GM12864 (cell line): ENCODE data around the gene HPN.

Experiments
- DNase-seq: peaks from one replicate; pipeline ENCODE4 v3.0.0-alpha.2; 2011; ENCODE audit warnings: low read depth
- H3K4me3 ChIP-seq: 2 replicates; pipeline ENCODE4 v1.5.1; 2011; ENCODE audit warnings: mild to moderate bottlenecking, low read depth, low read length, control low read depth
- TF ChIP-seq, protein P1 (sequence below): IDR thresholded peaks from 2 replicates; pipeline ENCODE4 v1.5.1; 2011; ENCODE audit warnings: low read depth, mild to moderate bottlenecking, moderate library complexity, low read length, control low read depth, inconsistent platforms; ENCODE audit errors: missing control alignments

The HPN gene

DNA sequence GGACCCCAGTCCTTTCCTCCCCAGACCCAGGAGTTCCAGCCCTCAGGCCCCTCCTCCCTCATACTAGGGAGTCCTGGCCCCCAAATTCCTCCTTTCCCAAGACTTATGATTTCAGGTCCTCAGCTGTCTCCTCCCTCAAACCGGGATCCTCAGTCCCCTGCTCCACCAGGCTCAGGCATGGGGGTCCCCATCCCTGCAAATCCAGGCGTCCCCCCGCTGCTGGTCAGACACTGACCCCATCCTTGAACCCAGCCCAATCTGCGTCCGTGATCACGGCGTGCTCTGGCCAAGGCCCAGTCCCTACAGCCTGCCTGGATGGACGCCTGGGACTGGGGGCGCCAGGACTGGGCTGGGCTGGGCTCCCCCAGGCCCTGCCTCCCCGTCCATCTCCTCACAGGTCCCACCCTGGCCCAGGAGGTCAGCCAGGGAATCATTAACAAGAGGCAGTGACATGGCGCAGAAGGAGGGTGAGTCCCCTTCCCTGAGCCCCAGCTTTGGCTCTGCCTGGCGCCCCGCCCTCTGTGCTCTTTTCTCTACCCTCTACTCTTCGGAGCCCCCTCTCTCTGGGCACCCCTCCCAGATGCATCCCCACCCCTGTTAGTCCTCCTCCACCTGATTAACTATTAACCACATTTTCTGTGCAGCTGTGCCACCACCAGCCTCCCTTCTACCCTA, 672 bp downstream of the HPN start:
- TF ChIP-seq, protein P1, sequence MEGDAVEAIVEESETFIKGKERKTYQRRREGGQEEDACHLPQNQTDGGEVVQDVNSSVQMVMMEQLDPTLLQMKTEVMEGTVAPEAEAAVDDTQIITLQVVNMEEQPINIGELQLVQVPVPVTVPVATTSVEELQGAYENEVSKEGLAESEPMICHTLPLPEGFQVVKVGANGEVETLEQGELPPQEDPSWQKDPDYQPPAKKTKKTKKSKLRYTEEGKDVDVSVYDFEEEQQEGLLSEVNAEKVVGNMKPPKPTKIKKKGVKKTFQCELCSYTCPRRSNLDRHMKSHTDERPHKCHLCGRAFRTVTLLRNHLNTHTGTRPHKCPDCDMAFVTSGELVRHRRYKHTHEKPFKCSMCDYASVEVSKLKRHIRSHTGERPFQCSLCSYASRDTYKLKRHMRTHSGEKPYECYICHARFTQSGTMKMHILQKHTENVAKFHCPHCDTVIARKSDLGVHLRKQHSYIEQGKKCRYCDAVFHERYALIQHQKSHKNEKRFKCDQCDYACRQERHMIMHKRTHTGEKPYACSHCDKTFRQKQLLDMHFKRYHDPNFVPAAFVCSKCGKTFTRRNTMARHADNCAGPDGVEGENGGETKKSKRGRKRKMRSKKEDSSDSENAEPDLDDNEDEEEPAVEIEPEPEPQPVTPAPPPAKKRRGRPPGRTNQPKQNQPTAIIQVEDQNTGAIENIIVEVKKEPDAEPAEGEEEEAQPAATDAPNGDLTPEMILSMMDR: no peak
- DNase-seq: no peak
- H3K4me3 ChIP-seq: no peak overlapping the region

DNA sequence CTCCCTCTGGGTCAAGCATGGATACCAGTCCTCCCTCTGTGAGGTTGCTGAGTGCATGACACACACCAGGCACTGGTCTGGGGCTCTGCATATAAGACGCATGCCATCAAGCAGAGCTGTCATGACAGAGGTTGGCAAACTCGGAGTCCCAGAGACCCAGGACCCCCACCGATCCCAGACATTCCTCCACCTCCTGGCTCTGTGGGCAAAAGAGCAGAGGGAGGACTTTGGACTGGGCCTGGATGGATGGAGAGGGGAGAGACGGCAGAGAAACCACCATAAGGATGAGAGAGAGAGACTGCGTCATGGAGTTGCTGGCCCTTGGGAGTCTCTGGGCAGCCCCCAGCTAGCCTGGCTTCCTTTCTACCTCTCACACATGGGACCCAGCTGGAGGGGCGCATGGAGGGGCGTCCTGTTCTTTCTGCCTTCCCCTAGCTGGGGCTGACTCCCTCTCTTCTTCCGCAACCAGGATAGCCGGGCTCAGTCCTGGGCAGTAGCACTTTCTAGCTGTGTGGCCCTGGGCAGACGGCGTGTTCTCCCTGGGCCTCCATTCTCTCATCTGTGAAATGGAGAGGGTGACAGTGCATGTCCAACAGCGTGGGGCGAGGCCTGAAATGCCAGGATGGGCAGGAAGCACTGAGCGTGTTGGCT, 1.6 kb downstream of the HPN start:
- TF ChIP-seq, protein P1: no peak

DNA sequence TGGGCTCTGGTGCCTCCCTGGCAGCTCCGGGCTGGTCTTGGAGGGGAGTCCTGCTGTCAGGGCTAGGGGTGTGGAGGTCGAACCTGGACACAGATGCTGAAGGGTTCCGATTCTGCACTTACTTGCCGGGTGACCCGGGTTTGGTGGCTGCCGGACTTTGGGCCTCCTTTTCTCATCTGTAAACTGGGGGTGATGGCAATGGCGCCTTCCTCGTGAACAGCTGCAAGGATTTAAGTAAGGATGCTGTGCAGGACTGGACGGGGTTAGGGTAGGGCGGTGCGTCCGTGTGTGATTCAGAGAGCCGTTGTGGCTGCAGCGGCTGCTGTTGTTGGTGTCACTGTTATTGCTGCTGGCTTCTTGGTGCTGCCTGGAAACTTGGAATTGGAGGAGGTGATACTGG, 2.4 kb downstream of the HPN start:
- H3K4me3 ChIP-seq: no peak overlapping the region
- no peak for DNase-seq

More for the DNA sequence above, 1.6 kb downstream of the HPN start:
- no peak overlapping the region for H3K4me3 ChIP-seq
- no peak for DNase-seq

DNA sequence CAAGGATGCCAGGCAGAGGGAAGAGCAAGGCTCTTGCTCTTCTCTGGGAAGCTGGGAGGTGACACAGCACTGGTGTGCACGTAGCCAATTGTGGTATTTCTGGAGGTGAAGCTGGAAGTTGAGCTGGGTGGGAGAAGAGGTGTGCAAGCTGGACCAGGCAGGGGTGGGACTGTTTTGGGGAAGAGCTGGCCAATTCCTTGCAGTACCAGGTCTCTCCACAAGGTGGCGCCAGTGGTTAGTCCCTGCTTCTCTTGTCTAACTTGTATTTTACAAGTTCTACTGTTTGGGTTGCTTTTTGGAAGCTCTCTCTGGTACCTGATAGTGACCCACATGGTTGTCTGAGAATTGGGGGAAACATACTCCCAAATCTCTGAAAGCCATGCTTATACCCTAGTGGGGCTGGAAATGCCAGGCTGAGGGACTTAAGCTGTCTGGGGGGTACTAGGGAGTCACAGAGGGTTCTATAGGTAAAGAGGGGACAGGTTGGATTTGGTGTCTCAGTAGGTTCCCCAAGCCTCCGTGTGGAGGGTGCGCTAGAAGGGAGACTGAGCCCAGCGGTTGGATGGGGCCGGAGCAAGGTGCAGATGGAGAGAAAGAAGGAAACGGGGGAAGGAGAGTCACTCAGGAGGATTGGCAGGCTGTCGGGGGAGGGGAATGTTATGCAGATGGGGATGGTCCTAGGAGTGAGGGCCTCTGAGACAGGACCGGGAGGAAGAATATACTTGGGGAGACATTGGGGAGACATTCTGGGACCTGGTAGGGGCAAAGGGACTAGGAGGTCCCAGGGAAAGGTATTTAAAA, 3.0 kb downstream of the HPN start:
- H3K4me3 ChIP-seq: no peak overlapping the region
- DNase-seq: no peak
- TF ChIP-seq, protein P1: peak; percentile 99

More for the DNA sequence above, 2.4 kb downstream of the HPN start:
- TF ChIP-seq, protein P1: no peak

DNA sequence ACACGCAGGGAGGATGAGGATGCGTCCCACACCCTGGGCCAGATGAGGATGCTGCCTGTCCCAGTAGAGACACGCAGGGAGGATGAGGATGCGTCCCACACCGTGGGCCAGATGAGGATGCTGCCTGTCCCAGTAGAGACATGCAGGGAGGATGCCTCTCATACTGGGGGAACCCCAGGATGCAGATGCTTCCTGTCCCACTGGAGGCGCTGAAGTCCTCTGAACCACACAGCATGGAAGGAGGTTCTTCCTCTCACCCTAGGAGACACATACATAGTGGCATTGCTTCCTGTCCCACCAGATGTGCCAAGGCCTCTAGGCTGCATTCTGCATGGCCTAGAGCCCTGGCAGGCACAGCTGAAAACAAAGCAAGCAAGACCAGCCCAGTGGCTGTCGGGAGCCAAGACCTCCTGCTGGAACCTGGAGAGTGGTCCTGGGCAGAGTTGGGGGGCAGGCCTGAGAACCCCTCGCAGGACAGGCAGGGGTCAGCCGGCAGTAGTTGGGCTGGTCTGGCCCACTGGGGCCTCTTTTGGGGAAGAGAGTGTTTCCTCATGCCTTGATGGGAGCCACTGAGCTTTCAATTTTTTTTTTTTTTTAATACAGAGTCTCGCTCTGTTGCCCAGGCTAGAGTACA, 4.3 kb downstream of the HPN start:
- TF ChIP-seq, protein P1: peak; percentile 75
- DNase-seq: no peak
- no peak overlapping the region for H3K4me3 ChIP-seq

GRCh38 chr19:35046461-35046860, 4.9 kb downstream of the HPN start:
- H3K4me3 ChIP-seq: no peak overlapping the region
- TF ChIP-seq, protein P1: no peak
- no peak for DNase-seq
